HG03280 (cell line): Measurements from ENCODE around the gene GNA15.

Experiments
- ATAC-seq: cut with Tn5 transposase; IDR thresholded peaks from one replicate; pipeline ENCODE4 v1.9.1; 2021; ENCODE audit warnings: mild to moderate bottlenecking, moderate library complexity; ENCODE audit not compliant: unreplicated experiment

The GNA15 gene

GRCh38 chr19:3203805-3204645 lies 68.2 kb downstream of the GNA15 start:
- ATAC-seq = no peak

GRCh38 chr19:3204646-3205275 lies 68.9 kb downstream of the GNA15 start:
- ATAC-seq = no peak

- no peak for ATAC-seq
Measured at GRCh38 chr19:3206216-3206953, 70.6 kb downstream of the GNA15 start.

- ATAC-seq = no peak
Measured at GRCh38 chr19:3207461-3208242, 71.8 kb downstream of the GNA15 start.

GRCh38 chr19:3208317-3209207 lies 72.7 kb downstream of the GNA15 start:
- ATAC-seq = no peak

GRCh38 chr19:3210347-3211017 lies 74.6 kb downstream of the GNA15 start:
- no peak for ATAC-seq

GRCh38 chr19:3211191-3211590 lies 75.4 kb downstream of the GNA15 start:
- ATAC-seq = no peak

- ATAC-seq = no peak
Measured at GRCh38 chr19:3213159-3213558, 77.3 kb downstream of the GNA15 start.
